ENCODE results near the gene ISYNA1. TPM values are rescaled to one million over a fixed set of nuclear protein-coding genes. Genes with fewer than 3 reads are reported as not detected.

ISYNA1 gene
- 0.62 and 3.5 TPM in 2 replicates for polyA plus RNA-seq

GRCh38 chr19:18437491-18438330 is at the start of gene ISYNA1:
TSS of gene ISYNA1 (minus strand) at chr19:18438133. CDS start at chr19:18437979, 154 bp downstream.

GRCh38 chr19:18419195-18419698 is 18.7 kb downstream of the ISYNA1 start, which contains the start of gene SSBP4:
TSS of gene SSBP4 (plus strand) at chr19:18419398. CDS start at chr19:18419649, 251 bp downstream.

GRCh38 chr19:18397242-18398202 is 40.4 kb downstream of the ISYNA1 start, which contains the start of gene LRRC25:
TSS of gene LRRC25 (minus strand) at chr19:18397622. CDS start at chr19:18396963, 659 bp downstream.

GRCh38 chr19:18385675-18386542 is 52.0 kb downstream of the ISYNA1 start, which contains the start of gene GDF15:
TSS of gene GDF15 (plus strand) at chr19:18386158. CDS start at chr19:18386190, 32 bp downstream.

Other genes with a start within 250 kb of the ISYNA1 start
- 4.5 and 7.4 TPM in 2 replicates for gene MPV17L2, start 244.9 kb downstream of the ISYNA1 start, polyA plus RNA-seq
- 66.7 and 126 TPM in 2 replicates for gene RAB3A, start 234.1 kb downstream of the ISYNA1 start, polyA plus RNA-seq
- gene PDE4C, start 211.7 kb downstream of the ISYNA1 start, polyA plus RNA-seq = 0.36 TPM in 1 of 2 replicates, not detected in the other
- gene IQCN, start 163.7 kb downstream of the ISYNA1 start, polyA plus RNA-seq = 0.04 TPM in 1 of 2 replicates, not detected in the other
- 12.2 and 17.8 TPM in 2 replicates for gene JUND, start 156.5 kb downstream of the ISYNA1 start, polyA plus RNA-seq
- gene LSM4, start 115.1 kb downstream of the ISYNA1 start, polyA plus RNA-seq = 33.9 and 44.0 TPM in 2 replicates
- gene PGPEP1, start 97.5 kb downstream of the ISYNA1 start, polyA plus RNA-seq = 0.07 and 3.8 TPM in 2 replicates
- not detected in 2 replicates for gene GDF15, start 52.0 kb downstream of the ISYNA1 start, polyA plus RNA-seq
- not detected in 2 replicates for gene LRRC25, start 40.5 kb downstream of the ISYNA1 start, polyA plus RNA-seq
- gene SSBP4, start 18.7 kb downstream of the ISYNA1 start, polyA plus RNA-seq = 2.9 and 4.5 TPM in 2 replicates
- gene ELL, start 83.9 kb upstream of the ISYNA1 start, polyA plus RNA-seq = 0.71 TPM in 1 of 2 replicates, not detected in the other
- gene FKBP8, start 105.4 kb upstream of the ISYNA1 start, polyA plus RNA-seq = 2.6 and 5.3 TPM in 2 replicates
- gene KXD1, start 119.7 kb upstream of the ISYNA1 start, polyA plus RNA-seq = 12.6 and 16.0 TPM in 2 replicates
- gene UBA52, start 133.7 kb upstream of the ISYNA1 start, polyA plus RNA-seq = 743 and 784 TPM in 2 replicates
- gene REX1BD, start 150.7 kb upstream of the ISYNA1 start, polyA plus RNA-seq = 8.0 and 27.2 TPM in 2 replicates
- 2.3 TPM in 1 of 2 replicates, not detected in the other for gene CRLF1, start 168.7 kb upstream of the ISYNA1 start, polyA plus RNA-seq
- gene TMEM59L, start 174.7 kb upstream of the ISYNA1 start, polyA plus RNA-seq = 56.5 and 77.2 TPM in 2 replicates
- 1.6 and 2.2 TPM in 2 replicates for gene KLHL26, start 198.9 kb upstream of the ISYNA1 start, polyA plus RNA-seq
- gene CRTC1, start 245.5 kb upstream of the ISYNA1 start, polyA plus RNA-seq = 0.47 and 1.2 TPM in 2 replicates

All from Purkinje cell (primary cell).